ENCODE data around the gene WSCD1. TPM values are rescaled to one million over a fixed set of nuclear protein-coding genes. Genes with fewer than 3 reads are reported as not detected.

WSCD1 gene
- total and polyA plus RNA-seq, 9 donors = 0.53 to 4.4 (median 1.7) TPM

- DNase-seq = no peak
- Histone ChIP-seq H3K9me3 (no peaks in the 10 kb centered on the region), H3K4me3 (no peak overlapping the region), H3K27ac (no peak overlapping the region), H3K36me3 (no peaks in the 10 kb centered on the region), H3K4me1 (ENCODE audit: insufficient read depth) (no peaks in the 10 kb centered on the region), H3K27me3 (no peaks in the 10 kb centered on the region)
- intact Hi-C loops (cut with DNase I) = no loop called here
- 23 to 27% (median 25%) methylated on average over 25 of the region's 25 CpGs for WGBS, 3 donors
- TF ChIP-seq POLR2A (IDR thresholded peaks at IDR 0.05) = no peak
- TF ChIP-seq EP300 (IDR thresholded peaks at IDR 0.05) = no peak
Observed at GRCh38 chr17:6084311-6085161, 14.4 kb downstream of the WSCD1 start.

GRCh38 chr17:6085812-6086211 lies 15.6 kb downstream of the WSCD1 start:
- Histone ChIP-seq H3K4me1 (ENCODE audit: insufficient read depth) (no peaks in the 10 kb centered on the region), H3K27me3 (no peaks in the 10 kb centered on the region), H3K36me3 (no peaks in the 10 kb centered on the region), H3K4me3 (no peak overlapping the region), H3K9me3 (no peaks in the 10 kb centered on the region), H3K27ac (no peak overlapping the region)
- DNase-seq = no peak
- intact Hi-C loops (cut with DNase I) = no loop called here
- WGBS, 3 donors = 66 to 76% (median 71%) methylated on average over 8 to 9 of the region's 9 CpGs
- TF ChIP-seq POLR2A (IDR thresholded peaks at IDR 0.05) = no peak

DNA sequence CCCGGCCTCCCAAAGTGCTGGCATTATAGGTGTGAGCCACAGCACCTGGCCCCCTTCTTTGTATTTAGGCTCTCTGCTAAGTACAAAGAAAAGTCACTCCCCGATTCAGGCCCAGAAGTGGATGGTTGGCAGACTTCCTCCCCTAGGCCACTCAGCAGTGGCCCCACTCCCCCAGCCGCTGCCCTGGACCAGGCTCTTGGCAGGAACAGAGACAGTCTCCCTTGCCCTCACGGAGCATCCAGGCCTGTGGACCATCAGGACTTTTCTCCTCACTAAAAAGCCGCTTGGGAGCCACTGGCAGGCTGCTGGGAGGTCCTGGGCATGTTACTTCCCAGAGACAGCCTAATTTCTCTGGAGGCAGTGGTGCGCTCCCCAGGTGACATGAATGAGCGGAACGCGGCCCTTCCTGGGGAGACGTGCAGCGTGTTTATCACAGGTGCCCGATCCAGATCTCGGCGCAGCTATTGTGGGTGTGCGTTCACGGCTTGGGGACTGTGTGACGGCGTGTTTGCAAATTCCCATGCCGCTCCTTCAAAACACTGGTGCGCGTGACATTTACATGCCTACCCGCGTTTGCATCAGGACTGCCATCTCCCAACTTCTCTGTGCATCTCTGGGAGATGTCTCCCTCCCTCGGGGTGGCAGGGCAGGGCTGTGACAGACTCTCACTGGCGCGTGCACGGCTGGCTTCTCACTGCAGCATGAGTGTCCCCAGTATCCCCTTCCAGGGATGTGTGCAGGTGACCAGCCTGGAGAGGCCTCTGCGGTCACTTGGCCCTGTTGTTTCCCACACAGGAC lies 16.6 kb downstream of the WSCD1 start:
- H3K9me3 ChIP-seq = no peaks in the 10 kb centered on the region
- no peaks in the 10 kb centered on the region for H3K36me3 ChIP-seq
- H3K4me3 ChIP-seq = no peak overlapping the region
- TF ChIP-seq POLR2A (IDR thresholded peaks at IDR 0.05) (no peak), CTCF (IDR thresholded peaks at IDR 0.05) (no peak)
- no peaks in the 10 kb centered on the region for H3K27me3 ChIP-seq
- intact Hi-C loops (cut with DNase I) = no loop called here
- H3K4me1 ChIP-seq (ENCODE audit: insufficient read depth) = no peaks in the 10 kb centered on the region
- no peak for DNase-seq
- 84 to 91% (median 85%) methylated on average over 28 of the region's 28 CpGs for WGBS, 3 donors
- H3K27ac ChIP-seq = no peak overlapping the region

GRCh38 chr17:6088141-6088540 lies 18.0 kb downstream of the WSCD1 start:
- no peaks in the 10 kb centered on the region for H3K27me3 ChIP-seq
- 94 to 97% (median 95%) methylated on average over 4 of the region's 4 CpGs for WGBS, 3 donors
- no peak overlapping the region for H3K4me3 ChIP-seq
- DNase-seq = no peak
- H3K4me1 ChIP-seq (ENCODE audit: insufficient read depth) = no peaks in the 10 kb centered on the region
- TF ChIP-seq EP300 (IDR thresholded peaks at IDR 0.05) (no peak), CTCF (IDR thresholded peaks at IDR 0.05) (no peak), POLR2A (IDR thresholded peaks at IDR 0.05) (no peak)
- intact Hi-C loops (cut with DNase I) = no loop called here
- H3K9me3 ChIP-seq = no peaks in the 10 kb centered on the region
- H3K36me3 ChIP-seq = no peaks in the 10 kb centered on the region
- no peak overlapping the region for H3K27ac ChIP-seq

DNA sequence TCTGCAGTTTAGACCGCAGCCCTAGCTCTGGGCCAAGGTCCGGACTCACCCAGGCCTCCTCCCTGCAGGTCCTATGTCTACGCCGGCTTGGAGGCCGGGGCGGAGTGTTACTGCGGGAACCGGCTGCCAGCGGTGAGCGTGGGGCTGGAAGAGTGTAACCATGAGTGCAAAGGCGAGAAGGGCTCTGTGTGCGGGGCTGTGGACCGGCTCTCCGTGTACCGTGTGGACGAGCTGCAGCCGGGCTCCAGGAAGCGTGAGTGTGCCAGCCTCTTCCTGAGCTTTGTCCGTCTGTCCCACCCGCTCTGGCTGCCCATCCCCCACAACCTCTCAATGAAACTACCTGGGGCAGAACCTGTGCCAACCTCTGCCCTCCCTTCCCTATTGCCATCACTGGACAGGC lies 20.1 kb downstream of the WSCD1 start:
- intact Hi-C loops (cut with DNase I) = no loop called here
- no peaks in the 10 kb centered on the region for H3K9me3 ChIP-seq
- no peaks in the 10 kb centered on the region for H3K27me3 ChIP-seq
- no peak overlapping the region for H3K27ac ChIP-seq
- no peak overlapping the region for H3K4me3 ChIP-seq
- TF ChIP-seq POLR2A (IDR thresholded peaks at IDR 0.05) = no peak
- no peak for TF ChIP-seq CTCF (IDR thresholded peaks at IDR 0.05)
- no peak for TF ChIP-seq EP300 (IDR thresholded peaks at IDR 0.05)
- no peak for DNase-seq
- WGBS, 3 donors = 81 to 85% (median 83%) methylated on average over 20 of the region's 20 CpGs
- H3K36me3 ChIP-seq = no peaks in the 10 kb centered on the region
- no peaks in the 10 kb centered on the region for H3K4me1 ChIP-seq (ENCODE audit: insufficient read depth)

Measured in ovary (tissue), 9 donors.